SK-N-SH treated with all-trans-retinoic acid at 6 μM for 48 hours (cell line): ENCODE measurements around the gene IFT122.

ENCODE experiments used
- ATAC-seq: fragments of 200-7000 bp; cut with Tn5 transposase; 3 replicates; pipeline ENCODE4 v1.9.1; 2020; ENCODE audit warnings: mild to moderate bottlenecking, moderate library complexity
- ARNTL ChIP-seq: fragments of 450-650 bp; formaldehyde crosslinking; IDR thresholded peaks from 2 replicates; pipeline ENCODE4 v1.5.0; 2020; ENCODE audit warnings: low read depth, mild to moderate bottlenecking, moderate library complexity, borderline replicate concordance
- BACH2 ChIP-seq: fragments of 250-450 bp; sonication (Bioruptor Pico); IDR thresholded peaks from 2 replicates; pipeline ENCODE4 v1.9.0; 2021; ENCODE audit warnings: mild to moderate bottlenecking, borderline replicate concordance
- CSRNP3 ChIP-seq: fragments of 250-450 bp; sonication (Bioruptor Pico); IDR thresholded peaks from 2 replicates; pipeline ENCODE4 v1.5.1; 2021; ENCODE audit warnings: mild to moderate bottlenecking, moderate library complexity
- ESRRG ChIP-seq: fragments of 250-450 bp; sonication (Bioruptor Pico); IDR thresholded peaks from 2 replicates; pipeline ENCODE4 v1.6.1; 2021; ENCODE audit warnings: mild to moderate bottlenecking
- GLIS3 ChIP-seq: fragments of 250-450 bp; sonication (Bioruptor Pico); IDR thresholded peaks from 2 replicates; pipeline ENCODE4 v1.5.0; 2020; ENCODE audit warnings: mild to moderate bottlenecking, moderate library complexity
- ISL1 ChIP-seq: fragments of 250-450 bp; sonication (Bioruptor Pico); IDR thresholded peaks from 2 replicates; pipeline ENCODE4 v2.1.2; 2022; ENCODE audit warnings: mild to moderate bottlenecking, moderate library complexity
- PPARA ChIP-seq: fragments of 250-450 bp; sonication (Bioruptor Pico); IDR thresholded peaks from 2 replicates; pipeline ENCODE4 v1.5.0; 2020; ENCODE audit warnings: mild to moderate bottlenecking, borderline replicate concordance
- RARB ChIP-seq: fragments of 250-450 bp; sonication (Bioruptor Pico); IDR thresholded peaks from 2 replicates; pipeline ENCODE4 v1.8.0; 2021; ENCODE audit warnings: mild to moderate bottlenecking, moderate library complexity
- SNAI2 ChIP-seq: fragments of 250-450 bp; sonication (Bioruptor Pico); IDR thresholded peaks from 2 replicates; pipeline ENCODE4 v1.5.0; 2020; ENCODE audit warnings: mild to moderate bottlenecking, moderate library complexity
- ZC3H10 ChIP-seq: fragments of 250-450 bp; sonication (Bioruptor Pico); IDR thresholded peaks from 2 replicates; pipeline ENCODE4 v1.5.1; 2021; ENCODE audit warnings: mild to moderate bottlenecking, moderate library complexity
- ZFP3 ChIP-seq: fragments of 250-450 bp; sonication (Bioruptor Pico); IDR thresholded peaks from 2 replicates; pipeline ENCODE4 v1.5.0; 2020; ENCODE audit warnings: mild to moderate bottlenecking, moderate library complexity
- ZFP30 ChIP-seq: fragments of 450-650 bp; formaldehyde crosslinking; IDR thresholded peaks from 2 replicates; pipeline ENCODE4 v1.5.0; 2022; ENCODE audit warnings: mild to moderate bottlenecking, moderate library complexity
- ZNF565 ChIP-seq: fragments of 450-650 bp; formaldehyde crosslinking; conservative IDR thresholded peaks from 2 replicates; pipeline ENCODE4 v1.5.0; 2020; ENCODE audit warnings: low read depth, mild to moderate bottlenecking, moderate library complexity
- ZNF70 ChIP-seq: fragments of 450-650 bp; formaldehyde crosslinking; IDR thresholded peaks from 2 replicates; pipeline ENCODE4 v1.5.0; 2020; ENCODE audit warnings: mild to moderate bottlenecking, moderate library complexity
- ZNF8 ChIP-seq: fragments of 450-650 bp; formaldehyde crosslinking; IDR thresholded peaks from 2 replicates; pipeline ENCODE4 v1.5.0; 2020; ENCODE audit warnings: mild to moderate bottlenecking, moderate library complexity
- TF ChIP-seq, protein P1 (sequence below): fragments of 250-450 bp; sonication (Bioruptor Pico); IDR thresholded peaks from 2 replicates; pipeline ENCODE4 v1.5.0; 2020; ENCODE audit warnings: mild to moderate bottlenecking, moderate library complexity
- TF ChIP-seq, protein P2 (sequence below): fragments of 250-450 bp; sonication (Bioruptor Pico); IDR thresholded peaks from 2 replicates; pipeline ENCODE4 v1.8.0; 2020; ENCODE audit warnings: mild to moderate bottlenecking, moderate library complexity, borderline replicate concordance
- TF ChIP-seq, protein P3 (sequence below): fragments of 250-450 bp; sonication (Bioruptor Pico); IDR thresholded peaks from 2 replicates; pipeline ENCODE4 v1.5.1; 2020; ENCODE audit warnings: low read depth, mild to moderate bottlenecking, moderate library complexity
- TF ChIP-seq, protein P4 (sequence below): fragments of 250-450 bp; sonication (Bioruptor Pico); IDR thresholded peaks from 2 replicates; pipeline ENCODE4 v1.8.0; 2021; ENCODE audit warnings: low read depth, mild to moderate bottlenecking, moderate library complexity, borderline replicate concordance

The IFT122 gene

GRCh38 chr3:129549805-129550204 lies 109.8 kb downstream of the IFT122 start:
- TF ChIP-seq ZFP30 (CRISPR knock-in tag): no peak
- TF ChIP-seq PPARA: no peak
- TF ChIP-seq ZFP3: no peak
- TF ChIP-seq, protein P1, sequence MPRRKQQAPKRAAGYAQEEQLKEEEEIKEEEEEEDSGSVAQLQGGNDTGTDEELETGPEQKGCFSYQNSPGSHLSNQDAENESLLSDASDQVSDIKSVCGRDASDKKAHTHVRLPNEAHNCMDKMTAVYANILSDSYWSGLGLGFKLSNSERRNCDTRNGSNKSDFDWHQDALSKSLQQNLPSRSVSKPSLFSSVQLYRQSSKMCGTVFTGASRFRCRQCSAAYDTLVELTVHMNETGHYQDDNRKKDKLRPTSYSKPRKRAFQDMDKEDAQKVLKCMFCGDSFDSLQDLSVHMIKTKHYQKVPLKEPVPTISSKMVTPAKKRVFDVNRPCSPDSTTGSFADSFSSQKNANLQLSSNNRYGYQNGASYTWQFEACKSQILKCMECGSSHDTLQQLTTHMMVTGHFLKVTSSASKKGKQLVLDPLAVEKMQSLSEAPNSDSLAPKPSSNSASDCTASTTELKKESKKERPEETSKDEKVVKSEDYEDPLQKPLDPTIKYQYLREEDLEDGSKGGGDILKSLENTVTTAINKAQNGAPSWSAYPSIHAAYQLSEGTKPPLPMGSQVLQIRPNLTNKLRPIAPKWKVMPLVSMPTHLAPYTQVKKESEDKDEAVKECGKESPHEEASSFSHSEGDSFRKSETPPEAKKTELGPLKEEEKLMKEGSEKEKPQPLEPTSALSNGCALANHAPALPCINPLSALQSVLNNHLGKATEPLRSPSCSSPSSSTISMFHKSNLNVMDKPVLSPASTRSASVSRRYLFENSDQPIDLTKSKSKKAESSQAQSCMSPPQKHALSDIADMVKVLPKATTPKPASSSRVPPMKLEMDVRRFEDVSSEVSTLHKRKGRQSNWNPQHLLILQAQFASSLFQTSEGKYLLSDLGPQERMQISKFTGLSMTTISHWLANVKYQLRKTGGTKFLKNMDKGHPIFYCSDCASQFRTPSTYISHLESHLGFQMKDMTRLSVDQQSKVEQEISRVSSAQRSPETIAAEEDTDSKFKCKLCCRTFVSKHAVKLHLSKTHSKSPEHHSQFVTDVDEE (CRISPR knock-in tag): no peak
- TF ChIP-seq, protein P2, sequence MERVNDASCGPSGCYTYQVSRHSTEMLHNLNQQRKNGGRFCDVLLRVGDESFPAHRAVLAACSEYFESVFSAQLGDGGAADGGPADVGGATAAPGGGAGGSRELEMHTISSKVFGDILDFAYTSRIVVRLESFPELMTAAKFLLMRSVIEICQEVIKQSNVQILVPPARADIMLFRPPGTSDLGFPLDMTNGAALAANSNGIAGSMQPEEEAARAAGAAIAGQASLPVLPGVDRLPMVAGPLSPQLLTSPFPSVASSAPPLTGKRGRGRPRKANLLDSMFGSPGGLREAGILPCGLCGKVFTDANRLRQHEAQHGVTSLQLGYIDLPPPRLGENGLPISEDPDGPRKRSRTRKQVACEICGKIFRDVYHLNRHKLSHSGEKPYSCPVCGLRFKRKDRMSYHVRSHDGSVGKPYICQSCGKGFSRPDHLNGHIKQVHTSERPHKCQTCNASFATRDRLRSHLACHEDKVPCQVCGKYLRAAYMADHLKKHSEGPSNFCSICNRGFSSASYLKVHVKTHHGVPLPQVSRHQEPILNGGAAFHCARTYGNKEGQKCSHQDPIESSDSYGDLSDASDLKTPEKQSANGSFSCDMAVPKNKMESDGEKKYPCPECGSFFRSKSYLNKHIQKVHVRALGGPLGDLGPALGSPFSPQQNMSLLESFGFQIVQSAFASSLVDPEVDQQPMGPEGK (CRISPR knock-in tag): no peak
- TF ChIP-seq ESRRG: no peak
- TF ChIP-seq, protein P3, sequence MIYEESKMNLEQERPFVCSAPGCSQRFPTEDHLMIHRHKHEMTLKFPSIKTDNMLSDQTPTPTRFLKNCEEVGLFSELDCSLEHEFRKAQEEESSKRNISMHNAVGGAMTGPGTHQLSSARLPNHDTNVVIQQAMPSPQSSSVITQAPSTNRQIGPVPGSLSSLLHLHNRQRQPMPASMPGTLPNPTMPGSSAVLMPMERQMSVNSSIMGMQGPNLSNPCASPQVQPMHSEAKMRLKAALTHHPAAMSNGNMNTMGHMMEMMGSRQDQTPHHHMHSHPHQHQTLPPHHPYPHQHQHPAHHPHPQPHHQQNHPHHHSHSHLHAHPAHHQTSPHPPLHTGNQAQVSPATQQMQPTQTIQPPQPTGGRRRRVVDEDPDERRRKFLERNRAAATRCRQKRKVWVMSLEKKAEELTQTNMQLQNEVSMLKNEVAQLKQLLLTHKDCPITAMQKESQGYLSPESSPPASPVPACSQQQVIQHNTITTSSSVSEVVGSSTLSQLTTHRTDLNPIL (CRISPR knock-in tag): no peak
- TF ChIP-seq RARB (CRISPR knock-in tag): no peak
- no peak for TF ChIP-seq ZNF565
- TF ChIP-seq, protein P4, sequence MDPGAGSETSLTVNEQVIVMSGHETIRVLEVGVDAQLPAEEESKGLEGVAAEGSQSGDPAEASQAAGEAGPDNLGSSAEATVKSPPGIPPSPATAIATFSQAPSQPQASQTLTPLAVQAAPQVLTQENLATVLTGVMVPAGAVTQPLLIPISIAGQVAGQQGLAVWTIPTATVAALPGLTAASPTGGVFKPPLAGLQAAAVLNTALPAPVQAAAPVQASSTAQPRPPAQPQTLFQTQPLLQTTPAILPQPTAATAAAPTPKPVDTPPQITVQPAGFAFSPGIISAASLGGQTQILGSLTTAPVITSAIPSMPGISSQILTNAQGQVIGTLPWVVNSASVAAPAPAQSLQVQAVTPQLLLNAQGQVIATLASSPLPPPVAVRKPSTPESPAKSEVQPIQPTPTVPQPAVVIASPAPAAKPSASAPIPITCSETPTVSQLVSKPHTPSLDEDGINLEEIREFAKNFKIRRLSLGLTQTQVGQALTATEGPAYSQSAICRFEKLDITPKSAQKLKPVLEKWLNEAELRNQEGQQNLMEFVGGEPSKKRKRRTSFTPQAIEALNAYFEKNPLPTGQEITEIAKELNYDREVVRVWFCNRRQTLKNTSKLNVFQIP (CRISPR knock-in tag): no peak
- TF ChIP-seq, all 23 proteins: peak for 0
- no peak for ATAC-seq

DNA sequence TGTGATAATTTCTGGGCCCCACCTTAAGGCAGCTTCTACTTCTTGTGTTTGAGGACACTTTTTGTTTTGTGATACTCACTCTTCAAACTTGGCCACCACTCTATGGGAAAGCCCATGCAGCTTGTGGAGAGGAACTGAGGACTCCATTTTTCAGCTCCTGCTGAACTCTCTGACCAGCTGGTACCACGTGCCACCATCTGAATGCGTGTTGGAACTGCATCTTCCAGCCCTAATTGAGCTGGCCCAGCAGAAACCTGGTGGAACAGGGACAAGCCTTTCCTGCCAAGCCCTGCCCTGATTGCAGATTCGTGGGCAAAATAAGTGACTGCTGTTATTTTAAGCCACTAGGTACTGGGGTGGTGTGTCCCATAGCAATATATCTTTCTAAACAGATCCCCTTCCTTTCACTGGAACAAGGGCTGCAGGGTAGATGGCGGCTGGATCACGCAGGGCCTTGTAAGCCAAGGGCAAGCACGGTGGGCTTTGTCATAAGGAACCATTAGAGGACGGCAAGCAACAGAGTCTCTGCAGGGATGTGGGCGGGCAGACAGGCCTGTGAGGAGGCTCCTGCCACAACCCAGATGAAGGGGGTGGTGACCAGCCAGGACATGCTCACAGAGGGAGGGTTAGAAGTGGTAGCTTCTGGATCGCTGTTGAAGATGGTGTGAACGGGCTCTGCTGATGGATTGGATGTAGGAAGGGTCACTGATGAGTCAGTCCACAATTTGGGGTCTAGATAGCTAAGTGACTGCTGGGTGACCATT lies 112.4 kb downstream of the IFT122 start:
- ATAC-seq: no peak; the same call in 2 of the 3 replicates
- no peak for TF ChIP-seq ZNF8
- no peak for TF ChIP-seq PPARA
- no peak for TF ChIP-seq SNAI2 (CRISPR knock-in tag)
- no peak for TF ChIP-seq ZNF70 (CRISPR knock-in tag)
- no peak for TF ChIP-seq ZC3H10 (CRISPR knock-in tag)
- TF ChIP-seq RARB (CRISPR knock-in tag): no peak
- TF ChIP-seq ZFP30 (CRISPR knock-in tag): no peak
- TF ChIP-seq, protein P1 (CRISPR knock-in tag): no peak
- TF ChIP-seq ZFP3: no peak
- TF ChIP-seq CSRNP3 (CRISPR knock-in tag): no peak

GRCh38 chr3:129553171-129553570 lies 113.1 kb downstream of the IFT122 start:
- ATAC-seq: no peak
- TF ChIP-seq PPARA: no peak
- no peak for TF ChIP-seq BACH2 (CRISPR knock-in tag)
- no peak for TF ChIP-seq GLIS3 (CRISPR knock-in tag)
- no peak for TF ChIP-seq ISL1 (CRISPR knock-in tag)
- no peak for TF ChIP-seq ZFP3
- TF ChIP-seq, protein P2 (CRISPR knock-in tag): no peak
- TF ChIP-seq, protein P4 (CRISPR knock-in tag): no peak
- TF ChIP-seq ZFP30 (CRISPR knock-in tag): no peak
- no peak for TF ChIP-seq ZNF565
- no peak for TF ChIP-seq RARB (CRISPR knock-in tag)
- no peak for TF ChIP-seq ARNTL (CRISPR knock-in tag)
